ENCODE measurements around the gene EFNA3. TPM values are rescaled to one million over a fixed set of nuclear protein-coding genes. Genes with fewer than 3 reads are reported as not detected.

EFNA3 gene, protein sequence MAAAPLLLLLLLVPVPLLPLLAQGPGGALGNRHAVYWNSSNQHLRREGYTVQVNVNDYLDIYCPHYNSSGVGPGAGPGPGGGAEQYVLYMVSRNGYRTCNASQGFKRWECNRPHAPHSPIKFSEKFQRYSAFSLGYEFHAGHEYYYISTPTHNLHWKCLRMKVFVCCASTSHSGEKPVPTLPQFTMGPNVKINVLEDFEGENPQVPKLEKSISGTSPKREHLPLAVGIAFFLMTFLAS
- total RNA-seq (2021; ENCODE audit: unreplicated experiment): 2.3 TPM
- polyA plus RNA-seq (2012; ENCODE audit: insufficient read length): 6.0 TPM
- Bru-seq, nascent RNA: percentile 32 among the genes with signal in this experiment
- percentile 44 among the genes with signal in this experiment for BruChase-seq, experiment 1, labeled RNA remaining after a 2-hour chase
- percentile 41 among the genes with signal in this experiment for BruChase-seq, experiment 2, labeled RNA remaining after a 6-hour chase
- long read RNA-seq, partial matches to known transcripts: 2 of 9 reads
- long read RNA-seq, other reads (novel, unspliced or antisense): 0 of 9 reads

DNA sequence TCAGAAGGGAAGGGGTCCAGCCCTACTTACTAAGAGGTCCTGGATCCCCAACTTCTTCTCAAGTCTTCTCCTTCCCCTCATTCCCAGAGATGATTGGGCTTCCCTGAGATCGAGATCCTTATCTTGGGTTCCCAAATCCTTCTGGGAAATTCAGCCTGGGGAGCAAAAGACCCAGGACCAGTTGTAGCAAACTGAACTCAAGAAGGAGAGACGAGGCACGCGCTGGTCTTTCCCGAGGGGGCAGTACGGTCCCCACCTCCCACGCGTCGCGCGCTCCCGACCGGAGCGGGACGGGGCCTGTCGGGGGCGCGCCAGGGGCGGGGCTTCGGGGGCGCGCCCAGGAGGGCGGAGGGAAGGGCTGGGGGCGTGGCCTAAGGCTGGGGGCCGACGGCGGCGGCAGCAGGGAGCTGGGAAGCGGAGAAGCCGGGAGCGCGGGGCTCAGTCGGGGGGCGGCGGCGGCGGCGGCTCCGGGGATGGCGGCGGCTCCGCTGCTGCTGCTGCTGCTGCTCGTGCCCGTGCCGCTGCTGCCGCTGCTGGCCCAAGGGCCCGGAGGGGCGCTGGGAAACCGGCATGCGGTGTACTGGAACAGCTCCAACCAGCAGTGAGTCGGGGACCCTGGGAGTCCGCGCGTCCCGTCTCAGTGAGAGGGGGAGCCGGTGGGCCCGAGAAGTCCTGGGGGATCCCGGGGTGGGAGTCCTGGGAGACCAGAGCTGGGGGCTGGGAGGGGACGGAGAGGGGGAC, at the start of gene EFNA3:
EFNA3 (plus strand) TSS at position 369 of the 741 bp plus-strand sequence; CDS start at position 474, 105 bp downstream.
- Histone ChIP-seq H3K36me3 (ENCODE audit: control insufficient read depth, insufficient read depth, low read length) (no peaks in the 10 kb centered on the region; the same call in 1 of the 2 replicates), H3K27ac (ENCODE audit: low read length) (no peak within 1 kb of the TSS), H3K27me3 (ENCODE audit: control insufficient read depth, insufficient read depth, low read length) (peaks cover 9% of the 10 kb centered on the region), H3K4me1 (ENCODE audit: control insufficient read depth, insufficient read depth, low read length) (peaks cover 10% of the 10 kb centered on the region), H3K9me3 (ENCODE audit: control insufficient read depth, insufficient read depth, low read depth, low read length) (no peaks in the 10 kb centered on the region), H3K4me3 (ENCODE audit: low read depth in 2 of 2, low read length in 2 of 2) (peak within 1 kb of the TSS; percentile 33 to 53)
- ChIA-PET POLR2A (interaction anchor here (0.7 kb wide), 1 partner anchor 112 kb away, joined by 12 read pairs; no protein-coding TSS in a partner anchor), CTCF (no interaction called here)
- TF ChIP-seq, protein P1, sequence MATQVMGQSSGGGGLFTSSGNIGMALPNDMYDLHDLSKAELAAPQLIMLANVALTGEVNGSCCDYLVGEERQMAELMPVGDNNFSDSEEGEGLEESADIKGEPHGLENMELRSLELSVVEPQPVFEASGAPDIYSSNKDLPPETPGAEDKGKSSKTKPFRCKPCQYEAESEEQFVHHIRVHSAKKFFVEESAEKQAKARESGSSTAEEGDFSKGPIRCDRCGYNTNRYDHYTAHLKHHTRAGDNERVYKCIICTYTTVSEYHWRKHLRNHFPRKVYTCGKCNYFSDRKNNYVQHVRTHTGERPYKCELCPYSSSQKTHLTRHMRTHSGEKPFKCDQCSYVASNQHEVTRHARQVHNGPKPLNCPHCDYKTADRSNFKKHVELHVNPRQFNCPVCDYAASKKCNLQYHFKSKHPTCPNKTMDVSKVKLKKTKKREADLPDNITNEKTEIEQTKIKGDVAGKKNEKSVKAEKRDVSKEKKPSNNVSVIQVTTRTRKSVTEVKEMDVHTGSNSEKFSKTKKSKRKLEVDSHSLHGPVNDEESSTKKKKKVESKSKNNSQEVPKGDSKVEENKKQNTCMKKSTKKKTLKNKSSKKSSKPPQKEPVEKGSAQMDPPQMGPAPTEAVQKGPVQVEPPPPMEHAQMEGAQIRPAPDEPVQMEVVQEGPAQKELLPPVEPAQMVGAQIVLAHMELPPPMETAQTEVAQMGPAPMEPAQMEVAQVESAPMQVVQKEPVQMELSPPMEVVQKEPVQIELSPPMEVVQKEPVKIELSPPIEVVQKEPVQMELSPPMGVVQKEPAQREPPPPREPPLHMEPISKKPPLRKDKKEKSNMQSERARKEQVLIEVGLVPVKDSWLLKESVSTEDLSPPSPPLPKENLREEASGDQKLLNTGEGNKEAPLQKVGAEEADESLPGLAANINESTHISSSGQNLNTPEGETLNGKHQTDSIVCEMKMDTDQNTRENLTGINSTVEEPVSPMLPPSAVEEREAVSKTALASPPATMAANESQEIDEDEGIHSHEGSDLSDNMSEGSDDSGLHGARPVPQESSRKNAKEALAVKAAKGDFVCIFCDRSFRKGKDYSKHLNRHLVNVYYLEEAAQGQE (IDR thresholded peaks at IDR 0.05; ENCODE audit: insufficient read depth in 1 of 2, low read depth in 2 of 2, low read length in 1 of 2): no peak
- TF ChIP-seq SIN3A (IDR thresholded peaks at IDR 0.05; ENCODE audit: borderline replicate concordance, insufficient read depth, low read depth, low read length): no peak
- TF ChIP-seq TCF7L2 (IDR thresholded peaks at IDR 0.05; ENCODE audit: low read depth, low read length): no peak
- in situ Hi-C loops (cut with HindIII; ENCODE audit: low pct_unique_long_range_greater_than_20kb, low sequenced_read_pairs): no loop called here
- intact Hi-C loops (cut with micrococcal nuclease; ENCODE audit: unreplicated experiment): no loop called here
- no TSS peak for BruUV-seq (replicated peaks)
- DNase-seq (ENCODE audit: low read depth, low spot score) (no peak), ATAC-seq (peak; percentile 64)

- no peak for DNase-seq (ENCODE audit: low read depth, low spot score)
- H3K4me3 ChIP-seq (ENCODE audit: low read depth in 2 of 2, low read length in 2 of 2): no peak overlapping the region
- ATAC-seq: no peak
- TF ChIP-seq POLR2AphosphoS5 (IDR thresholded peaks at IDR 0.05; ENCODE audit: low read depth, low read length): no peak
- POLR2A ChIA-PET: no interaction called here
- H3K27me3 ChIP-seq (ENCODE audit: control insufficient read depth, insufficient read depth, low read length): no peaks in the 10 kb centered on the region
- CTCF ChIA-PET: interaction anchor here (0.7 kb wide), 1 partner anchor 288 kb away, joined by 3 read pairs; no protein-coding TSS in a partner anchor
- BruUV-seq (replicated peaks): no TSS peak
- no peaks in the 10 kb centered on the region for H3K4me1 ChIP-seq (ENCODE audit: control insufficient read depth, insufficient read depth, low read length)
- in situ Hi-C loops (cut with HindIII; ENCODE audit: low pct_unique_long_range_greater_than_20kb, low sequenced_read_pairs): no loop called here
- H3K9me3 ChIP-seq (ENCODE audit: control insufficient read depth, insufficient read depth, low read depth, low read length): no peaks in the 10 kb centered on the region
- H3K36me3 ChIP-seq (ENCODE audit: control insufficient read depth, insufficient read depth, low read length): no peaks in the 10 kb centered on the region
- no peak overlapping the region for H3K27ac ChIP-seq (ENCODE audit: low read length)
- intact Hi-C loops (cut with micrococcal nuclease; ENCODE audit: unreplicated experiment): no loop called here
These were observed 49.0 kb upstream of the EFNA3 start for GRCh38 chr1:155029513-155030242.

DNA sequence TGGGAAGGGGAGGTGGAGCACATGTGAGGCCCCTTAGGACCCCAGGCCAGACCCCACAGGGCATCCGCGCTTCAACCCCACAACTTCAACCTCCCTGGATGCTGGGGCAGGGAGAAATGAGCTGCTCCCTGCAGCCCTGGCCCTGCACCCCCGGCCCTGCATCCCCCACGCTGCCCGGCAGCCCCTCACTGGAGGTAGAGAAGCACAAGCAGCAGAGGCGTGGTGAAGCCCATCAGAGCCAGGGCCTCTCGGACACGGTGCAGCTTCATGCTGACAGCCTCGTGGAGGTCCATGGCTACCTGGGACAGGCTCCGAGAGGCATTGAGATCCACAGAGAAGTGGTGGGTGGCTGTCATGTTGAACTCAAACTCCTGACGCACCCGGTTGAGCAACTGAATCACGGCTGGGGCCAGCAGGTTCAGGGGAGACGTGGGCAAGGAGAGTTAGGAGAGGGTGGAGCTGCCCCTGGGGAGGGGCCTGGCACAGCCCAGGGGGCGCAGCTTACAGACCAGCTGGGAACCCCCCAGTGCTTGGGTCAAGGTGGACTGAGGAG, 48.3 kb upstream of the EFNA3 start:
- DNase-seq (ENCODE audit: low read depth, low spot score): no peak
- Histone ChIP-seq H3K27ac (ENCODE audit: low read length) (no peak overlapping the region), H3K36me3 (ENCODE audit: control insufficient read depth, insufficient read depth, low read length) (no peaks in the 10 kb centered on the region), H3K4me3 (ENCODE audit: low read depth in 2 of 2, low read length in 2 of 2) (no peak overlapping the region), H3K9me3 (ENCODE audit: control insufficient read depth, insufficient read depth, low read depth, low read length) (no peaks in the 10 kb centered on the region), H3K4me1 (ENCODE audit: control insufficient read depth, insufficient read depth, low read length) (no peaks in the 10 kb centered on the region), H3K27me3 (ENCODE audit: control insufficient read depth, insufficient read depth, low read length) (no peaks in the 10 kb centered on the region)
- in situ Hi-C loops (cut with HindIII; ENCODE audit: low pct_unique_long_range_greater_than_20kb, low sequenced_read_pairs): no loop called here
- TF ChIP-seq POLR2AphosphoS5 (IDR thresholded peaks at IDR 0.05; ENCODE audit: low read depth, low read length): no peak
- TF ChIP-seq, protein P1 (IDR thresholded peaks at IDR 0.05; ENCODE audit: insufficient read depth in 1 of 2, low read depth in 2 of 2, low read length in 1 of 2): no peak
- TF ChIP-seq, protein P2, sequence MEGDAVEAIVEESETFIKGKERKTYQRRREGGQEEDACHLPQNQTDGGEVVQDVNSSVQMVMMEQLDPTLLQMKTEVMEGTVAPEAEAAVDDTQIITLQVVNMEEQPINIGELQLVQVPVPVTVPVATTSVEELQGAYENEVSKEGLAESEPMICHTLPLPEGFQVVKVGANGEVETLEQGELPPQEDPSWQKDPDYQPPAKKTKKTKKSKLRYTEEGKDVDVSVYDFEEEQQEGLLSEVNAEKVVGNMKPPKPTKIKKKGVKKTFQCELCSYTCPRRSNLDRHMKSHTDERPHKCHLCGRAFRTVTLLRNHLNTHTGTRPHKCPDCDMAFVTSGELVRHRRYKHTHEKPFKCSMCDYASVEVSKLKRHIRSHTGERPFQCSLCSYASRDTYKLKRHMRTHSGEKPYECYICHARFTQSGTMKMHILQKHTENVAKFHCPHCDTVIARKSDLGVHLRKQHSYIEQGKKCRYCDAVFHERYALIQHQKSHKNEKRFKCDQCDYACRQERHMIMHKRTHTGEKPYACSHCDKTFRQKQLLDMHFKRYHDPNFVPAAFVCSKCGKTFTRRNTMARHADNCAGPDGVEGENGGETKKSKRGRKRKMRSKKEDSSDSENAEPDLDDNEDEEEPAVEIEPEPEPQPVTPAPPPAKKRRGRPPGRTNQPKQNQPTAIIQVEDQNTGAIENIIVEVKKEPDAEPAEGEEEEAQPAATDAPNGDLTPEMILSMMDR (IDR thresholded peaks at IDR 0.05): no peak
- no peak for TF ChIP-seq SIN3A (IDR thresholded peaks at IDR 0.05; ENCODE audit: borderline replicate concordance, insufficient read depth, low read depth, low read length)
- no peak for TF ChIP-seq TCF7L2 (IDR thresholded peaks at IDR 0.05; ENCODE audit: low read depth, low read length)
- intact Hi-C loops (cut with micrococcal nuclease; ENCODE audit: unreplicated experiment): no loop called here
- no peak for ATAC-seq
- ChIA-PET CTCF (no interaction called here), POLR2A (no interaction called here)
- BruUV-seq (replicated peaks): no TSS peak

Measured in Panc1 (cell line).